ENCODE measurements around the gene DUSP22.
"Not testable (repeated sequence)": the region's sequence is repeated elsewhere in the genome, so short reads cannot be mapped to it uniquely, and the experiment has no call there.

Gene DUSP22

DNA sequence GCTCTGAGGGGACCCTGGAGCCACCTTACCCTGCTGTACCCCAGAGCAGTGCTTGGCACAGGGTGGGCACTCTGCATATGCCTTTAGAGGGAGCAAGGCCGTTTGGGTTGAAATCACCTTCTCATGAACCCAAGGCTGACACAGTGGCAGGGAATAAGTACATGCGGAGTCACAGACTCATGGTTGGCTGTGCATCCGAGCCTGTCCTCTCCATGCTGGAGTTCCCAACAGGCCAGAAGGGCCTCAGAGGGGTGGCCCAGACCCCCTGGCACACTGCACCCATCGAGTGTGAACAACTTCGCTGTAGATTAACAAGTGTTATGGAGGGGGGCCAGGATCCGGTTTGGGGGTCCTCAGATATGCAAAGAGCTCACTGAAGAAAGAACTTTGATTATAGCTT, 78.3 kb downstream of the DUSP22 start:
- Histone ChIP-seq H3K9me3 (ENCODE audit: control insufficient read depth, insufficient read depth, low read length) (peaks cover 41% of the 10 kb centered on the region), H3K79me2 (ENCODE audit: control insufficient read depth, low read length) (no peaks in the 10 kb centered on the region), H3K4me3 (ENCODE audit: low read length) (no peak overlapping the region), H3K27me3 (ENCODE audit: control insufficient read depth, low read length) (peaks cover 11% of the 10 kb centered on the region), H4K20me1 (ENCODE audit: control insufficient read depth, insufficient read depth, low read depth, low read length) (no peaks in the 10 kb centered on the region), H3K36me3 (ENCODE audit: control insufficient read depth, low read length) (no peaks in the 10 kb centered on the region), H3F3A (ENCODE audit: control insufficient read depth, insufficient read depth) (no peaks in the 10 kb centered on the region), H3K4me2 (ENCODE audit: low read length) (no peak overlapping the region), H3K4me1 (ENCODE audit: control insufficient read depth, low read length) (no peaks in the 10 kb centered on the region), H3K9me2 (replicated peaks; ENCODE audit: control insufficient read depth, low read length) (no peaks in the 10 kb centered on the region), H3K27ac (ENCODE audit: low read depth, low read length) (no peak overlapping the region)
- TF ChIP-seq, protein P1, sequence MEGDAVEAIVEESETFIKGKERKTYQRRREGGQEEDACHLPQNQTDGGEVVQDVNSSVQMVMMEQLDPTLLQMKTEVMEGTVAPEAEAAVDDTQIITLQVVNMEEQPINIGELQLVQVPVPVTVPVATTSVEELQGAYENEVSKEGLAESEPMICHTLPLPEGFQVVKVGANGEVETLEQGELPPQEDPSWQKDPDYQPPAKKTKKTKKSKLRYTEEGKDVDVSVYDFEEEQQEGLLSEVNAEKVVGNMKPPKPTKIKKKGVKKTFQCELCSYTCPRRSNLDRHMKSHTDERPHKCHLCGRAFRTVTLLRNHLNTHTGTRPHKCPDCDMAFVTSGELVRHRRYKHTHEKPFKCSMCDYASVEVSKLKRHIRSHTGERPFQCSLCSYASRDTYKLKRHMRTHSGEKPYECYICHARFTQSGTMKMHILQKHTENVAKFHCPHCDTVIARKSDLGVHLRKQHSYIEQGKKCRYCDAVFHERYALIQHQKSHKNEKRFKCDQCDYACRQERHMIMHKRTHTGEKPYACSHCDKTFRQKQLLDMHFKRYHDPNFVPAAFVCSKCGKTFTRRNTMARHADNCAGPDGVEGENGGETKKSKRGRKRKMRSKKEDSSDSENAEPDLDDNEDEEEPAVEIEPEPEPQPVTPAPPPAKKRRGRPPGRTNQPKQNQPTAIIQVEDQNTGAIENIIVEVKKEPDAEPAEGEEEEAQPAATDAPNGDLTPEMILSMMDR (IDR thresholded peaks at IDR 0.05; ENCODE audit: low read depth, low read length, poor library complexity, severe bottlenecking) = no peak
- TF ChIP-seq EZH2phosphoT487 (IDR thresholded peaks at IDR 0.05; ENCODE audit: borderline replicate concordance, low read length) = no peak

DNA sequence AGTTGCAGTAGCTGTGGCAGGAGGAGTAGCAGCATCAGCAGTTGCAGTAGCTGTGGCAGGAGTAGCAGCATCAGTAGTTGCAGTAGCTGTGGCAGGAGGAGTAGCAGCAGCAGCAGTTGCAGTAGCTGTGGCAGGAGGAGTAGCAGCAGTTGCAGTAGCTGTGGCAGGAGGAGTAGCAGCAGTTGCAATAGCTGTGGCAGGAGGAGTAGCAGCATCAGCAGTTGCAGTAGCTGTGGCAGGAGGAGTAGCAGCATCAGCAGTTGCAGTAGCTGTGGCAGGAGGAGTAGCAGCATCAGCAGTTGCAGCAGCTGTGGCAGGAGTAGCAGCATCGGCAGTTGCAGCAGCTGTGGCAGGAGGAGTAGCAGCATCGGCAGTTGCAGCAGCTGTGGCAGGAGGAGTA, 79.6 kb downstream of the DUSP22 start:
- H3K79me2 ChIP-seq (ENCODE audit: control insufficient read depth, low read length); H3K27me3 ChIP-seq (ENCODE audit: control insufficient read depth, low read length); H3F3A ChIP-seq (ENCODE audit: control insufficient read depth, insufficient read depth); H3K27ac ChIP-seq (ENCODE audit: low read depth, low read length); H3K4me1 ChIP-seq (ENCODE audit: control insufficient read depth, low read length); H3K4me2 ChIP-seq (ENCODE audit: low read length); H3K4me3 ChIP-seq (ENCODE audit: low read length); H3K9me2 ChIP-seq (replicated peaks; ENCODE audit: control insufficient read depth, low read length); H3K36me3 ChIP-seq (ENCODE audit: control insufficient read depth, low read length); H4K20me1 ChIP-seq (ENCODE audit: control insufficient read depth, insufficient read depth, low read depth, low read length): not testable (repeated sequence)
- peaks cover 41% of the 10 kb centered on the region for H3K9me3 ChIP-seq (ENCODE audit: control insufficient read depth, insufficient read depth, low read length)

DNA sequence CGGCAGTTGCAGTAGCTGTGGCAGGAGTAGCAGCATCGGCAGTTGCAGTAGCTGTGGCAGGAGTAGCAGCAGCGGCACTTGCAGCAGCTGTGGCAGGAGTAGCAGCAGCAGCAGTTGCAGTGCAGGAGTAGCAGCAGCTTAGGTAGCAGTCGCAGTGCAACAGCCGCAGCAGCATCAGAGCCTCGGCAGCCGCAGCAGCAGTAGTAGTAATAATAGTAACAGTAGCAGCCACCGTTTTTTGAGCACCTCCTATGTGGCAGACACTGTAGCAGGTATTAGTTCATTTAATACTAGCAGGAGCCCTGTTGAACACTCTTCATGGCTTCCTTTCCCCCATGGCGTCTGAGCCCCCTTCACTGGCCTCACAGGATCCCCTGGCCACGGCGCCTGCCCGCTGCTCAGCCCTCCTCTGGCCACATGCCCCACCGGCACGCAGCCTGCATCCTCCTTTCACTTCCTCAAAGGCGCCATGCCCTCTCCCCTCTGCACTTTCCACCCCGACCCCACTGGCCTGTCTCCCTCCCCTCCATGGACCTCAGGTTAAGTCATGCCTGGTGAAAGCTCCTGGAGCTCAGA, 80.1 kb downstream of the DUSP22 start:
- H3K4me2 ChIP-seq (ENCODE audit: low read length) = no peak overlapping the region
- H3K79me2 ChIP-seq (ENCODE audit: control insufficient read depth, low read length) = no peaks in the 10 kb centered on the region
- H3K4me1 ChIP-seq (ENCODE audit: control insufficient read depth, low read length) = peaks cover 6% of the 10 kb centered on the region
- TF ChIP-seq, protein P1 (IDR thresholded peaks at IDR 0.05; ENCODE audit: low read depth, low read length, poor library complexity, severe bottlenecking) = no peak
- TF ChIP-seq EZH2phosphoT487 (IDR thresholded peaks at IDR 0.05; ENCODE audit: borderline replicate concordance, low read length) = no peak
- no peak overlapping the region for H3K27ac ChIP-seq (ENCODE audit: low read depth, low read length)
- H3K9me3 ChIP-seq (ENCODE audit: control insufficient read depth, insufficient read depth, low read length) = peaks cover 36% of the 10 kb centered on the region
- peaks cover 11% of the 10 kb centered on the region; the same call in 1 of the 2 replicates for H3K27me3 ChIP-seq (ENCODE audit: control insufficient read depth, low read length)
- no peak overlapping the region for H3K4me3 ChIP-seq (ENCODE audit: low read length)
- H3K9me2 ChIP-seq (replicated peaks; ENCODE audit: control insufficient read depth, low read length) = no peaks in the 10 kb centered on the region
- no peaks in the 10 kb centered on the region for H3F3A ChIP-seq (ENCODE audit: control insufficient read depth, insufficient read depth)
- no peaks in the 10 kb centered on the region for H4K20me1 ChIP-seq (ENCODE audit: control insufficient read depth, insufficient read depth, low read depth, low read length)
- H3K36me3 ChIP-seq (ENCODE audit: control insufficient read depth, low read length) = no peaks in the 10 kb centered on the region

DNA sequence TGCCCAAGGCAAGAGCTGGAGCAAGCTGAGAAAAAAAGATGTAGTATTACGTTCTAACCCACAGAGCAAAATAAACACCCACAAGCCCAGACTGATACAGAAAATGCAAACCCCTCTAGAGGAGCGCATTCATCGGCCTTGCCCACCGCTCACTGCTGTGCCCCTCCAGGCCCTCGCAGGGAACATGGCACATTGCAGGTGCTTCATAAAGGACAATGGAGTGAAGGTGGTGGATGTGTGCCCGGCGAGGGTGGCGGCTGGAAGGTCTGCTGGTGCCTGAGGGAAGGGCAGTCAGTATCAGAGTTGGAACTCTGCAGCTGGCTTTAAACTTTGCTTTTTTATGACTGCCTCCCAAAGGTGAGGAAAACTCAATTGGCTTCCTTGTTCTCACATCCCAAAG, 80.7 kb downstream of the DUSP22 start:
- no peaks in the 10 kb centered on the region for H3K36me3 ChIP-seq (ENCODE audit: control insufficient read depth, low read length)
- H4K20me1 ChIP-seq (ENCODE audit: control insufficient read depth, insufficient read depth, low read depth, low read length) = no peaks in the 10 kb centered on the region
- TF ChIP-seq, protein P1 (IDR thresholded peaks at IDR 0.05; ENCODE audit: low read depth, low read length, poor library complexity, severe bottlenecking) = no peak
- no peak for TF ChIP-seq EZH2phosphoT487 (IDR thresholded peaks at IDR 0.05; ENCODE audit: borderline replicate concordance, low read length)
- no peaks in the 10 kb centered on the region for H3K9me2 ChIP-seq (replicated peaks; ENCODE audit: control insufficient read depth, low read length)
- H3K4me2 ChIP-seq (ENCODE audit: low read length) = no peak overlapping the region
- no peak overlapping the region for H3K4me3 ChIP-seq (ENCODE audit: low read length)
- no peaks in the 10 kb centered on the region for H3K79me2 ChIP-seq (ENCODE audit: control insufficient read depth, low read length)
- no peak overlapping the region for H3K27ac ChIP-seq (ENCODE audit: low read depth, low read length)
- peaks cover 8% of the 10 kb centered on the region for H3K4me1 ChIP-seq (ENCODE audit: control insufficient read depth, low read length)
- no peaks in the 10 kb centered on the region for H3F3A ChIP-seq (ENCODE audit: control insufficient read depth, insufficient read depth)
- peaks cover 11% of the 10 kb centered on the region; the same call in 1 of the 2 replicates for H3K27me3 ChIP-seq (ENCODE audit: control insufficient read depth, low read length)
- peaks cover 31% of the 10 kb centered on the region for H3K9me3 ChIP-seq (ENCODE audit: control insufficient read depth, insufficient read depth, low read length)
